Neural progenitor cell (in vitro differentiated cells): Measurements from ENCODE around the gene ERBB4. TPM values are rescaled to one million over a fixed set of nuclear protein-coding genes. Genes with fewer than 3 reads are reported as not detected.

Source experiments
- DNase-seq: peaks from one replicate; pipeline ENCODE4 v3.0.0-alpha.2; 2016; ENCODE audit warnings: low spot score
- H2AFZ ChIP-seq: fragments of 200-600 bp; sonication (generic); replicated peaks from 2 replicates; pipeline ENCODE4 v1.6.1; 2016; ENCODE audit warnings: antibody characterized with exemption
- H3F3A ChIP-seq: fragments of 200-600 bp; sonication (generic); 2 replicates; pipeline ENCODE4 v1.6.1; 2016; ENCODE audit warnings: antibody characterized with exemption, low read depth
- H3K27ac ChIP-seq: fragments of 200-600 bp; sonication (generic); 2 replicates; pipeline ENCODE4 v1.5.1; 2016; ENCODE audit warnings: mild to moderate bottlenecking
- H3K27me3 ChIP-seq: fragments of 200-600 bp; sonication (generic); 2 replicates; pipeline ENCODE4 v1.6.1; 2016; ENCODE audit warnings: mild to moderate bottlenecking, moderate library complexity
- H3K36me3 ChIP-seq: fragments of 200-600 bp; sonication (generic); 2 replicates; pipeline ENCODE4 v1.5.1; 2016
- H3K4me1 ChIP-seq: fragments of 200-600 bp; sonication (generic); 2 replicates; pipeline ENCODE4 v1.6.1; 2016; ENCODE audit warnings: mixed run types
- H3K4me2 ChIP-seq: fragments of 200-600 bp; sonication (generic); 2 replicates; pipeline ENCODE4 v1.6.1; 2016
- H3K4me3 ChIP-seq: fragments of 200-600 bp; sonication (generic); 2 replicates; pipeline ENCODE4 v1.5.1; 2016
- H3K79me2 ChIP-seq: fragments of 200-600 bp; sonication (generic); 2 replicates; pipeline ENCODE4 v1.6.1; 2016; ENCODE audit warnings: low read depth
- H3K9ac ChIP-seq: fragments of 200-600 bp; sonication (generic); 2 replicates; pipeline ENCODE4 v1.6.1; 2016
- H3K9me3 ChIP-seq: fragments of 200-600 bp; sonication (generic); 2 replicates; pipeline ENCODE4 v1.5.1; 2016; ENCODE audit warnings: low read depth
- H4K20me1 ChIP-seq: fragments of 200-600 bp; sonication (generic); 2 replicates; pipeline ENCODE4 v1.6.1; 2016; ENCODE audit warnings: low read depth
- H3K27ac Mint-ChIP-seq: 3 replicates; pipeline ENCODE4 v1.8.0; 2021; ENCODE audit warnings: mixed read lengths
- H3K27me3 Mint-ChIP-seq: 2 replicates; pipeline ENCODE4 v1.8.0; 2022; ENCODE audit warnings: low read depth, mild to moderate bottlenecking, inconsistent platforms, moderate library complexity, mixed read lengths; ENCODE audit not compliant: insufficient read depth
- H3K36me3 Mint-ChIP-seq: 3 replicates; pipeline ENCODE4 v1.8.0; 2021; ENCODE audit warnings: mixed read lengths
- H3K4me1 Mint-ChIP-seq: 3 replicates; pipeline ENCODE4 v1.8.0; 2021; ENCODE audit warnings: mixed read lengths
- H3K4me3 Mint-ChIP-seq: 3 replicates; pipeline ENCODE4 v1.8.0; 2021; ENCODE audit warnings: mild to moderate bottlenecking, moderate library complexity, mixed read lengths
- H3K9me3 Mint-ChIP-seq: 3 replicates; pipeline ENCODE4 v1.8.0; 2020; ENCODE audit warnings: mixed read lengths
- CTCF ChIP-seq: fragments of 200-600 bp; sonication (generic); IDR thresholded peaks from 2 replicates; pipeline ENCODE4 v1.5.1; 2017; ENCODE audit warnings: antibody characterized with exemption, mild to moderate bottlenecking
- EZH2 ChIP-seq: fragments of 200-600 bp; sonication (generic); IDR thresholded peaks from 2 replicates; pipeline ENCODE4 v1.6.1; 2017; ENCODE audit warnings: antibody characterized with exemption, mild to moderate bottlenecking, moderate library complexity
- EZH2phosphoT487 ChIP-seq: fragments of 200-600 bp; sonication (generic); IDR thresholded peaks from 2 replicates; pipeline ENCODE4 v1.6.1; 2017; ENCODE audit warnings: antibody characterized with exemption
- total RNA-seq: library from RNA; depleted of rRNA; stranded (reverse); fragments of >200 nt; gene quantifications from 2 replicates; pipeline ENCODE4 v1.2.3, GENCODE V29; 2015; ENCODE audit warnings: low replicate concordance

Gene ERBB4
- total RNA-seq, 1 donor from 2014 or later: 1.5 TPM

- Mint-ChIP-seq H3K4me1 (no peaks in the 10 kb centered on the region), H3K36me3 (peaks cover 4% of the 10 kb centered on the region), H3K27me3 (no peaks in the 10 kb centered on the region), H3K4me3 (no peak overlapping the region), H3K9me3 (no peaks in the 10 kb centered on the region), H3K27ac (no peak overlapping the region)
- TF ChIP-seq EZH2phosphoT487: no peak
- TF ChIP-seq CTCF: no peak
- TF ChIP-seq EZH2: no peak
- Histone ChIP-seq H3K4me1 (peaks cover 8% of the 10 kb centered on the region), H3K9ac (no peak overlapping the region), H3K9me3 (no peaks in the 10 kb centered on the region), H3K4me3 (no peak overlapping the region), H3F3A (no peaks in the 10 kb centered on the region), H3K79me2 (no peaks in the 10 kb centered on the region), H4K20me1 (no peaks in the 10 kb centered on the region), H3K27ac (no peak overlapping the region), H3K4me2 (no peak overlapping the region), H3K27me3 (no peaks in the 10 kb centered on the region), H3K36me3 (no peaks in the 10 kb centered on the region), H2AFZ (no peak overlapping the region)
- no peak for DNase-seq
Observed at GRCh38 chr2:212135739-212136138, 402.9 kb downstream of the ERBB4 start.

- Mint-ChIP-seq H3K36me3 (peaks cover 3% of the 10 kb centered on the region), H3K4me3 (no peak overlapping the region), H3K27ac (no peak overlapping the region), H3K27me3 (no peaks in the 10 kb centered on the region), H3K4me1 (no peaks in the 10 kb centered on the region), H3K9me3 (no peaks in the 10 kb centered on the region)
- H3K9ac ChIP-seq: no peak overlapping the region
- TF ChIP-seq CTCF (no peak), EZH2phosphoT487 (no peak), EZH2 (no peak)
- no peaks in the 10 kb centered on the region for H3K79me2 ChIP-seq
- no peaks in the 10 kb centered on the region for H3K9me3 ChIP-seq
- peaks cover 8% of the 10 kb centered on the region for H3K4me1 ChIP-seq
- H3K27me3 ChIP-seq: no peaks in the 10 kb centered on the region
- H2AFZ ChIP-seq: no peak overlapping the region
- no peak for DNase-seq
- H3K27ac ChIP-seq: no peak overlapping the region
- H3K4me2 ChIP-seq: no peak overlapping the region
- H4K20me1 ChIP-seq: no peaks in the 10 kb centered on the region
- H3K36me3 ChIP-seq: no peaks in the 10 kb centered on the region
- no peak overlapping the region for H3K4me3 ChIP-seq
- H3F3A ChIP-seq: no peaks in the 10 kb centered on the region
Observed at GRCh38 chr2:212133337-212133736, 405.3 kb downstream of the ERBB4 start.

GRCh38 chr2:212124598-212124997 lies 414.0 kb downstream of the ERBB4 start:
- no peaks in the 10 kb centered on the region for H3K79me2 ChIP-seq
- H3K27me3 ChIP-seq: no peaks in the 10 kb centered on the region
- peak; percentile 4 for DNase-seq
- H3K9ac ChIP-seq: no peak overlapping the region
- Mint-ChIP-seq H3K27ac (no peak overlapping the region), H3K9me3 (no peaks in the 10 kb centered on the region), H3K36me3 (peaks cover 7% of the 10 kb centered on the region), H3K4me1 (peaks cover 12% of the 10 kb centered on the region), H3K27me3 (peaks cover 2% of the 10 kb centered on the region), H3K4me3 (no peak overlapping the region)
- no peak overlapping the region for H3K4me3 ChIP-seq
- no peaks in the 10 kb centered on the region for H3F3A ChIP-seq
- TF ChIP-seq CTCF: no peak
- no peak for TF ChIP-seq EZH2phosphoT487
- no peak for TF ChIP-seq EZH2
- no peaks in the 10 kb centered on the region for H3K9me3 ChIP-seq
- H3K4me2 ChIP-seq: no peak overlapping the region
- H3K36me3 ChIP-seq: no peaks in the 10 kb centered on the region
- H4K20me1 ChIP-seq: no peaks in the 10 kb centered on the region
- no peak overlapping the region for H3K27ac ChIP-seq
- peak overlapping the region; percentile 59 for H2AFZ ChIP-seq
- H3K4me1 ChIP-seq: no peaks in the 10 kb centered on the region

- no peaks in the 10 kb centered on the region for H3K36me3 ChIP-seq
- H3K9ac ChIP-seq: no peak overlapping the region
- no peaks in the 10 kb centered on the region for H4K20me1 ChIP-seq
- Mint-ChIP-seq H3K27ac (no peak overlapping the region), H3K27me3 (no peaks in the 10 kb centered on the region), H3K4me3 (no peak overlapping the region), H3K4me1 (peaks cover 20% of the 10 kb centered on the region), H3K9me3 (no peaks in the 10 kb centered on the region), H3K36me3 (peaks cover 8% of the 10 kb centered on the region)
- no peaks in the 10 kb centered on the region for H3K27me3 ChIP-seq
- no peaks in the 10 kb centered on the region for H3K4me1 ChIP-seq
- no peaks in the 10 kb centered on the region for H3K9me3 ChIP-seq
- no peak overlapping the region for H2AFZ ChIP-seq
- no peaks in the 10 kb centered on the region for H3F3A ChIP-seq
- H3K4me2 ChIP-seq: no peak overlapping the region
- H3K4me3 ChIP-seq: no peak overlapping the region
- DNase-seq: no peak
- no peaks in the 10 kb centered on the region for H3K79me2 ChIP-seq
- TF ChIP-seq EZH2 (no peak), CTCF (no peak), EZH2phosphoT487 (no peak)
- no peak overlapping the region for H3K27ac ChIP-seq
Observed at GRCh38 chr2:212119591-212119990, 419.0 kb downstream of the ERBB4 start.
